Stimulated activated naive B cell treated with anti-CD40 and anti-IgM and Interleukin-4, amounts not matched to agents 10 μg/mL and 1 μg/mL and 100 μg/mL, for 72 hours (primary cell): ENCODE data around the gene COBL.

Source experiments
- ATAC-seq, 2 donors: fragments of 150-1000 bp; cut with Tn5 transposase; replicated peaks; 2 replicates each; pipeline ENCODE4 v1.10.0; 2021; ENCODE audit warnings: moderate library complexity in 1 of 2
- DNase-seq: peaks from one replicate; pipeline ENCODE4 v3.0.0; 2021
- H3K27ac Mint-ChIP-seq: one replicate; pipeline ENCODE4 v1.8.0; 2022; ENCODE audit warnings: mild to moderate bottlenecking, mixed read lengths
- H3K27me3 Mint-ChIP-seq, 2 donors: one replicate each; pipeline ENCODE4 v1.8.0; 2022; ENCODE audit warnings: mixed read lengths in 2 of 2
- H3K36me3 Mint-ChIP-seq, 2 donors: one replicate each; pipeline ENCODE4 v1.8.0; 2022; ENCODE audit warnings: mixed read lengths in 2 of 2, mild to moderate bottlenecking in 1 of 2
- H3K4me1 Mint-ChIP-seq, 2 donors: one replicate each; pipeline ENCODE4 v1.8.0; 2022; ENCODE audit warnings: mixed read lengths in 2 of 2, mild to moderate bottlenecking in 1 of 2
- H3K4me3 Mint-ChIP-seq, 2 donors: one replicate each; pipeline ENCODE4 v1.8.0; 2022; ENCODE audit warnings: mild to moderate bottlenecking in 2 of 2, mixed read lengths in 2 of 2, moderate library complexity in 1 of 2
- H3K9me3 Mint-ChIP-seq, 2 donors: one replicate each; pipeline ENCODE4 v1.8.0; 2022; ENCODE audit warnings: mixed read lengths in 2 of 2, mild to moderate bottlenecking in 1 of 2

The COBL gene, protein sequence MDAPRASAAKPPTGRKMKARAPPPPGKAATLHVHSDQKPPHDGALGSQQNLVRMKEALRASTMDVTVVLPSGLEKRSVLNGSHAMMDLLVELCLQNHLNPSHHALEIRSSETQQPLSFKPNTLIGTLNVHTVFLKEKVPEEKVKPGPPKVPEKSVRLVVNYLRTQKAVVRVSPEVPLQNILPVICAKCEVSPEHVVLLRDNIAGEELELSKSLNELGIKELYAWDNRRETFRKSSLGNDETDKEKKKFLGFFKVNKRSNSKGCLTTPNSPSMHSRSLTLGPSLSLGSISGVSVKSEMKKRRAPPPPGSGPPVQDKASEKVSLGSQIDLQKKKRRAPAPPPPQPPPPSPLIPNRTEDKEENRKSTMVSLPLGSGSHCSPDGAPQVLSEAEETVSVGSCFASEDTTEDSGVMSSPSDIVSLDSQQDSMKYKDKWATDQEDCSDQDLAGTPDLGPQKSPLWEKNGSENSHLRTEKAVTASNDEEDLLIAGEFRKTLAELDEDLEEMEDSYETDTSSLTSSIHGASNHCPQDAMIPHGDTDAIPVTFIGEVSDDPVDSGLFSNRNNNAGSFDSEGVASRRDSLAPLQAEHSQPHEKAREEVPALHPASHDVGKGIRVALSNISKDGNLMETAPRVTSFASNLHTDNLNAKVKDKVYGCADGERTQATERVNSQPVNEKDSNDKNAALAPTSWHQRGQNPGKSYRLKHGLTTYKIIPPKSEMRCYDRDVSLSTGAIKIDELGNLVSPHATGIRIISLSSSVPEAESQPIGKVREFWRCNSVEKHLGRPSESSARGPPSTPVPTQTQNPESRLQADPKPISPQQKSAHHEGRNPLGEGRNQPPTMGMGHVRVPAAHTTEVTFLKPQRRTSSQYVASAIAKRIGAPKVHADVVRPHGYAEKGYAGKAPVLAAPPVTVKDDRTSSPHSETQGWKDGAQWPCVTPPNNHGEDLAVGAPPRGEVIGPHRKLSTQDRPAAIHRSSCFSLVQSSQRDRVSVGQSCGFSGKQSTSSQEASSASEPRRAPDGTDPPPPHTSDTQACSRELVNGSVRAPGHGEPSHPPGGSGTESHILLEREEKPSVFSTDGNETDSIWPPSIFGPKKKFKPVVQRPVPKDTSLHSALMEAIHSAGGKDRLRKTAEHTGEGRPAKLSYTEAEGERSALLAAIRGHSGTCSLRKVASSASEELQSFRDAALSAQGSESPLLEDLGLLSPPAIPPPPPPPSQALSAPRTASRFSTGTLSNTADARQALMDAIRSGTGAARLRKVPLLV

DNA sequence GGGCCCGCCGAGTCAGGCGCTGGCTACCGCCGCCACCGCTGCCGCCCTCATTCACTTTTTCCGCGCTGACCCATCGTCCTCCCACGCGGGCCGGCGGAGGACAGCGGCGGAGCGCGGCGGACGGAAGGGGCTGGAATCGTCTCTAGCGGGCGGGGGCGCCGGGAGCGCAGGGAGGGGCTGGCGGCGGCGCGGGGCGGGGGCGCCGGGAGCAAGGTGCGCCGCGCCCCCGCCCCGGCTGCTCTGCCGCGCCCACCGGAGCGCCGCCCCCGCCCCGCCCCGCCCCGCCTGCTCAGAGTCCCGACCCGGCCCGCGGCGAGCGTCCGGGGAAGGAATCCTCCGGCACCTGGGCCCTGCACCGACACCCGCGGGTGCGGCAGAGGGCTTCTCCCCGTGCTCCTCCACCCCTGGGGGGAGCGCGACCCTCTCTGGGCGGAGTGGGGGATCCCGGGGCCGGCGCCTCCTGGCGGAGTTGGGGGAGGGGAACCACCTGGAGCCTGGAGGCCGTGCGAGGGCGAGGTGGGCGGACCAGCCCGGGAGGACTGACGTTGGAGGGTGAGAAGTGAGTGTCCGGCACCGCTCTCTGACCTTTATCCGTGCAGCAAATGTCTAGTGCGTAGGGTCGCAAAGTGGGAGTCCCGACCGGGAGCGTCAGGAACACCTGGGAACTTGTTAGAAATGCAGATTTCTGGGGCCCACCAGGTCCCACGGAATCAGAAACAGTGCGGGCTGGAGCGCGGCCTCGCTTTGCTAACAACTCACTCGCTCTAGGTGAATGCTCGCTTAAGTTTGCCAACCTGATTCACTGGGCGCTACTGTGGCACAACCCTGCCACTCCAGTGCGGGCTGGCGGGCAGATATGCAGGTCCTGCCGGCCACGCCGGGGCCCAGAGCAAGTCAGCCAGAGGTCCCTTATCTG lies at the start of gene COBL:
Gene COBL, minus strand, starts transcription at position 144 of the 916 bp plus-strand sequence. CDS start 176 bp downstream, outside the sequence.
- peak; percentile 34 to 44 for ATAC-seq
- peaks cover 39 to 58% of the 10 kb centered on the region in 2 donors for H3K27me3 Mint-ChIP-seq
- H3K4me3 Mint-ChIP-seq: peak within 1 kb of the TSS; percentile 66 to 77
- no peak for DNase-seq
- H3K4me1 Mint-ChIP-seq: peaks cover 12 to 15% of the 10 kb centered on the region in 2 donors
- H3K27ac Mint-ChIP-seq: no peak within 1 kb of the TSS
- H3K9me3 Mint-ChIP-seq: no peaks in the 10 kb centered on the region
- no peaks in the 10 kb centered on the region for H3K36me3 Mint-ChIP-seq

- H3K4me1 Mint-ChIP-seq: peaks cover 0 to 1% of the 10 kb centered on the region in 2 donors
- ATAC-seq: no peak
- H3K9me3 Mint-ChIP-seq: peaks cover 7 to 9% of the 10 kb centered on the region in 2 donors
- H3K36me3 Mint-ChIP-seq: no peaks in the 10 kb centered on the region
- H3K4me3 Mint-ChIP-seq: no peak overlapping the region
- H3K27me3 Mint-ChIP-seq: no peaks in the 10 kb centered on the region
- H3K27ac Mint-ChIP-seq: no peak overlapping the region
- DNase-seq: no peak
These were observed 49.6 kb upstream of the COBL start for GRCh38 chr7:51366172-51366728.

DNA sequence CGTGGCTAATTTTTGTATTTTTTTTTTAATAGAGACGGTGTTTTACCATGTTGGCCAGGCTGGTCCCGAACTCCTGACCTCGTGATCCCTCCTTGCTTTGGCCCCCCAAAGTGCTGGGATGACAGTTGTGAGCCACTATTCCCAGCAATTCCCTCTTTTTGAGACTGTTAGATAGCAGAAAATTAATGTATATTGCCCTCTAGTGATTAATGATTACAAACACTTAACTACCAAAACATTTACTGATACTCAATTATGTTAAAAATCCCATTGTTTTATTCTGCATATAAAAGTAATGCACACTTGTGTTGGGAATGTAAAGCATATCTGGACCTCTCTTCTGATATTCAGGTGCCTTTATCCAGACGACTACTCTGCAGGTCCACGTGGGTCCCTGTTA lies 41.2 kb upstream of the COBL start:
- Mint-ChIP-seq H3K4me3 (no peak overlapping the region), H3K4me1 (peaks cover 0 to 14% of the 10 kb centered on the region in 2 donors), H3K27me3 (no peaks in the 10 kb centered on the region), H3K36me3 (no peaks in the 10 kb centered on the region), H3K27ac (no peak overlapping the region), H3K9me3 (peaks cover 7 to 8% of the 10 kb centered on the region in 2 donors)
- ATAC-seq (no peak), DNase-seq (no peak)

DNA sequence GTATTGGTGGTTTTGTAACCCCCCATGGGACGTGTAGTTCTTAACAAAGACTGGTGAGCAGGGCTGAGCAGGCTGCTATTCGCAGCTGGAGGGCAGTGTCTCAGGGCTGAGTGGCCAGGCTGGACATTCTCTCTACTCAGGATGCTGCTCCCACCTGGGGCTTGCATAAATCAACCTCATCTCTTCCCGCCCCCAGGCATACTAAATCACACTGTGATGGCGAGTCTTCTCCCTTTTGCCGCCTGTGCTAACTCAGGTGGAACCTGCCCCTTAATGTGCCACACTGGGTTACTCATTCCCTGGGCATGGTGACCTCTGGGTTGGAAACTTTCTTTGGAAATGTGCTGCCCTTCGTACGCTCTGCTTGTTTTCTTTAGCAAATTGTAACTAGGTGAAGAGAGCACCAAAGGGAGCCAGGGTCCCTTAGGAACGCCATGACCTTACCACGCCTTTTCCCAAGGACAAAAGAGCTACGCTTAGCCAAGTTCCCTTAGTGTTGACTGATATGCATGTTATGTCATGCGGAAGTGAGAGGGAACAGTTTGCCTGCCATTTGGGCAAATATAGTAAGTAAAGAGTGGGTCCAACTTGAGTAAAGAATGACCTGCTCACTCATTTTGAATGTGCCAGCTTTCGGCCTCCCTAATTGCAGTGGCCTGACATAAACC lies 40.4 kb upstream of the COBL start:
- Mint-ChIP-seq H3K27me3 (no peaks in the 10 kb centered on the region), H3K4me3 (no peak overlapping the region), H3K36me3 (no peaks in the 10 kb centered on the region), H3K9me3 (no peaks in the 10 kb centered on the region), H3K4me1 (peaks cover 0 to 14% of the 10 kb centered on the region in 2 donors), H3K27ac (no peak overlapping the region)
- ATAC-seq (no peak), DNase-seq (no peak)

GRCh38 chr7:51354897-51355296 lies 38.3 kb upstream of the COBL start:
- no peaks in the 10 kb centered on the region for H3K36me3 Mint-ChIP-seq
- no peaks in the 10 kb centered on the region for H3K9me3 Mint-ChIP-seq
- ATAC-seq (peak; percentile 79 to 85), DNase-seq (peak; percentile 20)
- H3K27me3 Mint-ChIP-seq: no peaks in the 10 kb centered on the region
- H3K27ac Mint-ChIP-seq: no peak overlapping the region
- peaks cover 0 to 14% of the 10 kb centered on the region in 2 donors for H3K4me1 Mint-ChIP-seq
- H3K4me3 Mint-ChIP-seq: no peak overlapping the region

DNA sequence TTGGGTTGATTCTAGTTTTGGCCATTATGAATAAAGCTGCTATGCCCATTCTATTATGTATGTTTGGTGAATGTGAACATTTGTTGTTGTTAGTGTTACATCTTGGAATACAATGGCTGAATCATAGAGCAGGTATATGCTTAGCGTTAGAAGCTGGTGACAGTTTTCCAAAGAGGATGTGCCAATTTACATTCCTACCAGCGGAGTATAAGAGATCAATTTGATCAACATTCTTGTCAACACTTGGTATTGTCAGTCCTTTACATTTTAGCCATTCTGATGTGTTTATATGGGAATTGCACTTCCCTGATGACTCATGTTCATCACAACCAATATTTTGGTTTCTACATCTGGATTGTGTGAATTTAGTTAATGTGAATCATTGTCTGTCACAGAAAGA lies 37.8 kb upstream of the COBL start:
- Mint-ChIP-seq H3K9me3 (no peaks in the 10 kb centered on the region), H3K27ac (no peak overlapping the region), H3K4me3 (no peak overlapping the region), H3K4me1 (peaks cover 0 to 14% of the 10 kb centered on the region in 2 donors), H3K27me3 (no peaks in the 10 kb centered on the region), H3K36me3 (no peaks in the 10 kb centered on the region)
- no peak for ATAC-seq
- DNase-seq: no peak

DNA sequence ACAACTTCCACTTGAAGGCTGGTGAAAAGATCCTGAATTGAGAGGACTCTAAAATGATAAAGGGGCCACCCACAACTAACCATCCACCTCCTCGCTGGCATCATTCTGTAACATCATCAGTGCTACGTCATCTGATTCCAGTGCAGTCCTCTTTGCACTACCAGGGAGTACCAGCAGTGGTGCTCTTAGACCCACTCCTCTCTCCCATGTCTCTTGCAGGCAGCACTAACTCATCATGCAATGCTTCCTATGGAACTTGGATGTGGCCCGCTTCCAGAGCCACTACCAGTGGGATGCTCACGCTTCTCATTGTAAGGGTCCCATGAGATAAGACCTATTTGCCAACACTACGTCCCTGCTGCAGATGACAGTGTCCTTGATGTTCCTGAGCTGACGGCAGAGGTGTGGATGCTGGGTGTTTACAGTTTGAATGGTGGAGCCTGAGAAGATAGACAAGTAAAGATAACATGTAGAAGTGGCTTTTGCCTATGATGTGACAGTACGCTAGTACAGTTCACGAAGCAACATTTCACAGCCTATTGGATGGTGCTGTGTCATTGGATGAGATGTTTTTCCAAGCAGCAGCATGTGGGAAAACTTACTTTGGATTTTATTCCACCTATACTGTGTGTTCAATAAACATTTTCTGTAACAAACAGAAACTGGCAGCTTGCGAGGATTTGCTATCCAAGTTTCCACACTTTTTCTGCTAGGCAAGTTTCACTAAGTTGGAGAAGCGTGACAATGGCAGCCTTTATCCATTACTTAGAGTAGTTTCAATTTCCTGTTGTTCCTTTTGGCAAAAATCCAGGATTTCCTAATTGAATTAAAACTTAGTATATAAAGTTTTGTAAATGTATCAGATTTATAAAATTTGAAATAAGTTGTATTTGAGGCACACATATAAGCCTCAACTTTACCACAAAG lies 35.8 kb upstream of the COBL start:
- Mint-ChIP-seq H3K27me3 (no peaks in the 10 kb centered on the region), H3K9me3 (no peaks in the 10 kb centered on the region), H3K36me3 (no peaks in the 10 kb centered on the region), H3K4me3 (no peak overlapping the region), H3K27ac (no peak overlapping the region), H3K4me1 (peaks cover 0 to 14% of the 10 kb centered on the region in 2 donors)
- ATAC-seq: no peak
- no peak for DNase-seq

DNA sequence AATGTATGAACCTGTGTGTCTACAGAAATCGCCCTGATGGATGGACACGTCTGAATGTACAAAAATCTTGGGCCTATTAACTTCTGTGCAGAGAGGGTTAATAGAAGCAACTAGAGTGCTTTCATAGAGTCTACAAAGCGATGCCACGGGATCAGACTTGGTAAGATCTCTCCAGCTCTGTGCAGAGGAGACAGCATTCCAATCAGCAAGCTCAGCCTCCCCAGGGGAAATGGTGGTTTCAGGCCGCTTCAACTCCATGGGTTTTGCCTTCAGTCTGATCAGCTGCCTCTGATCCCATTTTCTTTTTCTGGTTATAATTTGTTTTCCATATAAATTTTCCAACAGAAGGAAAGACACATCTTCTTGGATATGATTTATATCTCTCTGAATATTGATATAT lies 35.1 kb upstream of the COBL start:
- Mint-ChIP-seq H3K9me3 (no peaks in the 10 kb centered on the region), H3K27ac (no peak overlapping the region), H3K4me1 (peaks cover 0 to 14% of the 10 kb centered on the region in 2 donors), H3K27me3 (no peaks in the 10 kb centered on the region), H3K4me3 (no peak overlapping the region), H3K36me3 (no peaks in the 10 kb centered on the region)
- ATAC-seq: no peak
- no peak for DNase-seq

GRCh38 chr7:51350546-51350896 lies 33.9 kb upstream of the COBL start:
- DNase-seq (no peak), ATAC-seq (no peak)
- Mint-ChIP-seq H3K27me3 (no peaks in the 10 kb centered on the region), H3K27ac (no peak overlapping the region), H3K9me3 (no peaks in the 10 kb centered on the region), H3K4me3 (no peak overlapping the region), H3K36me3 (no peaks in the 10 kb centered on the region), H3K4me1 (peaks cover 0 to 10% of the 10 kb centered on the region in 2 donors)

GRCh38 chr7:51349820-51350545 lies 33.4 kb upstream of the COBL start:
- no peak overlapping the region for H3K4me3 Mint-ChIP-seq
- no peak overlapping the region for H3K27ac Mint-ChIP-seq
- DNase-seq (no peak), ATAC-seq (no peak)
- no peaks in the 10 kb centered on the region for H3K9me3 Mint-ChIP-seq
- peaks cover 0 to 4% of the 10 kb centered on the region in 2 donors for H3K4me1 Mint-ChIP-seq
- H3K27me3 Mint-ChIP-seq: no peaks in the 10 kb centered on the region
- no peaks in the 10 kb centered on the region for H3K36me3 Mint-ChIP-seq

DNA sequence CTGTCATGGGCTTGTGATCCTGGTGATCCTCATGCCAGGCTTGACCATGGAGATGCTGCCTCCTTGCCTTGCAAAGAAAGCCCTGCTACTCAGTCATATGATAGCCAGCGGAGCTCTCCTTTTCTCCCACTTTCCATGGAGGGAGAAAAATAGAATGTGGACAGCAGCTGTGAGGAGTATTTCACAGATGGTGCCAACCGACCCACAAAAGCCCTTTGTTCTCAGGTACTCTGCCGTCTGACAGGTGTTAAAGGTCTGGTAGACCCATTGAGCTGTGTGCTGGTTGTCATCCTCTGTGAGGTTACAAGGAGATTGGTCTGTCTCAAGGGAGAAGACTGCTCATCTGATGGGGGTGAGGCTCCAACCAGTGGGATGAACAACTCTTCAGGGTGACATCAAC lies 29.5 kb upstream of the COBL start:
- ATAC-seq: no peak
- peaks cover 7% of the 10 kb centered on the region in 2 donors for H3K27me3 Mint-ChIP-seq
- H3K4me3 Mint-ChIP-seq: no peak overlapping the region

More for the DNA sequence above, 29.5 kb upstream of the COBL start:
- DNase-seq: no peak
- Mint-ChIP-seq H3K9me3 (no peaks in the 10 kb centered on the region), H3K27ac (no peak overlapping the region), H3K36me3 (no peaks in the 10 kb centered on the region), H3K4me1 (no peaks in the 10 kb centered on the region)
